Colonic mucosa (tissue), 4 donors: ENCODE results near the gene CRIP3. TPM values are rescaled to one million over a fixed set of nuclear protein-coding genes. Genes with fewer than 3 reads are reported as not detected.
A peak's percentile ranks its signal among the peaks of the same experiment; 100 is the strongest.

Experiments used
- DNase-seq: peaks from one replicate; pipeline ENCODE4 v3.0.0-alpha.2; 2020
- H3K27ac ChIP-seq: fragments of 200-600 bp; one replicate; pipeline ENCODE4 v1.8.0; 2021
- H3K27me3 ChIP-seq: fragments of 200-600 bp; one replicate; pipeline ENCODE4 v1.8.0; 2021
- H3K36me3 ChIP-seq: fragments of 200-600 bp; one replicate; pipeline ENCODE4 v1.8.0; 2021
- H3K4me1 ChIP-seq: fragments of 200-600 bp; one replicate; pipeline ENCODE4 v1.8.0; 2021; ENCODE audit warnings: mild to moderate bottlenecking
- H3K4me3 ChIP-seq: fragments of 200-600 bp; one replicate; pipeline ENCODE4 v1.8.0; 2021
- H3K9ac ChIP-seq, 2 donors: one replicate each; pipeline ENCODE4 v1.7.0; 2013; ENCODE audit warnings: control low read depth in 2 of 2, low read depth in 2 of 2, low read length in 2 of 2
- H3K9me3 ChIP-seq: fragments of 200-600 bp; one replicate; pipeline ENCODE4 v1.8.0; 2021
- intact Hi-C: fragments of 100-400 bp; cut with DNase I; formaldehyde crosslinking; loops from one replicate; pipeline ENCODE4 v1.14.1; 2022
- total RNA-seq, 2 donors: library from RNA; stranded (reverse); fragmentation: NEBNext Ultra II Directional in 1 of 2; extraction: Animal tissue kit (Norgen Biotek cat#: 25700) in 1 of 2; gene quantifications; one replicate each; pipeline ENCODE4 v1.2.1, GENCODE V29; 2021
- TF ChIP-seq, protein P1 (sequence below): fragments of 200-600 bp; IDR thresholded peaks from one replicate; pipeline ENCODE4 v1.8.0; 2022; ENCODE audit warnings: antibody characterized with exemption, mild to moderate bottlenecking
- donor health status: healthy.
- donor health status: DM: no; HTN: no; CAD: no.
- donor health status: DM: no; HTN: no; CAD: no.

Gene CRIP3
- total RNA-seq, 2 donors from 2014 or later, result 0.69 to 1.8 TPM

DNA sequence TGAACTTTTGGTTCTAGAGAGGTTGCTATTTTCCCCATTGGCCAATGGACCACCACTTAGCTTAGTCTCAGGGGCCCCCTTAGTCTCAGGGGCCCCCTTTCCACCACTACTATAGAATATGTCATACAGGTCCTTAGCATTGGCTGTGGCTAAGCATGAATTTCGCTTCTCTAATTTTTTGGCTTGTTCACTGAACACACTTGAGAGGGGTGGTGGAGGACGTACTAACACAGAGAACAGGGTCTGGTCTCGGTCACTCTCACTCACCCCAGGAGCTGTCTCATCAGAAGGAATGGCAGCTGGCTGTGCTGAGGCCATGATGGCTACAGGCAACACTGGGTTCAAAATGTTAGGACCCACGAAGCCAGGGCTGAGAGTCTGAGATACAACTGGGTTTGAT lies 30.5 kb upstream of the CRIP3 start:
- no peak for DNase-seq
- H3K9me3 ChIP-seq, result no peaks in the 10 kb centered on the region
- TF ChIP-seq, protein P1, sequence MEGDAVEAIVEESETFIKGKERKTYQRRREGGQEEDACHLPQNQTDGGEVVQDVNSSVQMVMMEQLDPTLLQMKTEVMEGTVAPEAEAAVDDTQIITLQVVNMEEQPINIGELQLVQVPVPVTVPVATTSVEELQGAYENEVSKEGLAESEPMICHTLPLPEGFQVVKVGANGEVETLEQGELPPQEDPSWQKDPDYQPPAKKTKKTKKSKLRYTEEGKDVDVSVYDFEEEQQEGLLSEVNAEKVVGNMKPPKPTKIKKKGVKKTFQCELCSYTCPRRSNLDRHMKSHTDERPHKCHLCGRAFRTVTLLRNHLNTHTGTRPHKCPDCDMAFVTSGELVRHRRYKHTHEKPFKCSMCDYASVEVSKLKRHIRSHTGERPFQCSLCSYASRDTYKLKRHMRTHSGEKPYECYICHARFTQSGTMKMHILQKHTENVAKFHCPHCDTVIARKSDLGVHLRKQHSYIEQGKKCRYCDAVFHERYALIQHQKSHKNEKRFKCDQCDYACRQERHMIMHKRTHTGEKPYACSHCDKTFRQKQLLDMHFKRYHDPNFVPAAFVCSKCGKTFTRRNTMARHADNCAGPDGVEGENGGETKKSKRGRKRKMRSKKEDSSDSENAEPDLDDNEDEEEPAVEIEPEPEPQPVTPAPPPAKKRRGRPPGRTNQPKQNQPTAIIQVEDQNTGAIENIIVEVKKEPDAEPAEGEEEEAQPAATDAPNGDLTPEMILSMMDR, result no peak
- H3K27me3 ChIP-seq, result no peaks in the 10 kb centered on the region
- no peak overlapping the region for H3K4me3 ChIP-seq
- no peak overlapping the region for H3K27ac ChIP-seq
- no peaks in the 10 kb centered on the region for H3K4me1 ChIP-seq
- intact Hi-C loops, result no loop called here
- no peaks in the 10 kb centered on the region for H3K36me3 ChIP-seq
- H3K9ac ChIP-seq, result no peak overlapping the region

- Histone ChIP-seq H3K9me3 (no peaks in the 10 kb centered on the region), H3K4me3 (no peak overlapping the region), H3K36me3 (no peaks in the 10 kb centered on the region), H3K27me3 (no peaks in the 10 kb centered on the region), H3K4me1 (no peaks in the 10 kb centered on the region), H3K27ac (no peak overlapping the region), H3K9ac (no peak overlapping the region)
- no peak for DNase-seq
- TF ChIP-seq, protein P1, result no peak
- intact Hi-C loops, result no loop called here
These were observed 29.6 kb upstream of the CRIP3 start for GRCh38 chr6:43338243-43338642.

- H3K9ac ChIP-seq, result no peak overlapping the region
- intact Hi-C loops, result no loop called here
- H3K27ac ChIP-seq, result peak overlapping the region; percentile 45
- DNase-seq, result no peak
- H3K4me1 ChIP-seq, result no peaks in the 10 kb centered on the region
- no peaks in the 10 kb centered on the region for H3K27me3 ChIP-seq
- no peaks in the 10 kb centered on the region for H3K36me3 ChIP-seq
- TF ChIP-seq, protein P1, result no peak
- H3K9me3 ChIP-seq, result no peaks in the 10 kb centered on the region
- no peak overlapping the region for H3K4me3 ChIP-seq
These were observed 27.8 kb upstream of the CRIP3 start for GRCh38 chr6:43336382-43336781.

- Histone ChIP-seq H3K27ac (peak overlapping the region; percentile 45), H3K4me1 (no peaks in the 10 kb centered on the region)
- intact Hi-C loops, result loop anchor here (2.0 kb wide), 1 partner anchor 73 kb away; no protein-coding TSS in a partner anchor
These were observed 26.8 kb upstream of the CRIP3 start for GRCh38 chr6:43335469-43335868.

DNA sequence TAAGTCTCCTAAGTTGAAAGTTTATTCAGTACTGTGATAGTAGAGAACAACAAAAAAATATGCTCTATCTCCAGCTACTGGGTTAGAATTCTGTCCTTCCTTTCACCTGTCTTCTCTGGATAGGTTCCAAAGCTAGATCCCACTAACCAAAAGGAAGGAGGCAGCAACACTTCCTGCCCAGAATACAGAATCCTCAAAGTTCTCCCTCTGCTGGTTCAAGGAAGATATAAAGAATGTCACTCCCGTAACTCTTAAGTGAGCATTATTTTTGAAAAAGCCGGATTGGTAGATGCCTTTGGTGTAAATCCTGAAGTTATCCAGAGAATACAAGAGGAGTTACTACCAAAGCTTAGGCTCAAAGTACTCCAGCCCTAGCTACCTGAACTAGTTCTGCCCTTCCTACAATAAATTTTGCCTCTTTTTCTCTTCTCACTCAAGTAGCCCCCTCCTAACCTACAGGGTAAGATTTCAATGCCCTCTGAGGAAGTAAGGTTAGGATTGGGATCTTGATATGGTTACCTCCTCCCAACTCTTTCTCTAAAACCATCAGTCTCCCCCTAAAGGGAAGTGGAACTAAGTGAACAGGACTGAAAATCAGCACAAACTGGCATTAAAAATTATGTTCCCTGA lies 26.0 kb upstream of the CRIP3 start:
- H3K27me3 ChIP-seq, result no peaks in the 10 kb centered on the region
- H3K9me3 ChIP-seq, result no peaks in the 10 kb centered on the region
- H3K9ac ChIP-seq, result peak overlapping the region in 1 of 2 donors; percentile 36
- no peaks in the 10 kb centered on the region for H3K36me3 ChIP-seq
- TF ChIP-seq, protein P1, result peak; percentile 26
- H3K27ac ChIP-seq, result peak overlapping the region; percentile 45
- H3K4me1 ChIP-seq, result no peaks in the 10 kb centered on the region
- no peak overlapping the region for H3K4me3 ChIP-seq
- intact Hi-C loops, result loop anchor here (2.0 kb wide), 1 partner anchor 72 kb away; no protein-coding TSS in a partner anchor
- peak; percentile 32 for DNase-seq

More at GRCh38 chr6:43335469-43335868, 26.8 kb upstream of the CRIP3 start:
- Histone ChIP-seq H3K9ac (no peak overlapping the region), H3K4me3 (no peak overlapping the region), H3K36me3 (no peaks in the 10 kb centered on the region), H3K27me3 (no peaks in the 10 kb centered on the region), H3K9me3 (no peaks in the 10 kb centered on the region)
- TF ChIP-seq, protein P1, result no peak
- DNase-seq, result peak; percentile 30
